ENCODE results near the gene PDE3A.

The PDE3A gene

DNA sequence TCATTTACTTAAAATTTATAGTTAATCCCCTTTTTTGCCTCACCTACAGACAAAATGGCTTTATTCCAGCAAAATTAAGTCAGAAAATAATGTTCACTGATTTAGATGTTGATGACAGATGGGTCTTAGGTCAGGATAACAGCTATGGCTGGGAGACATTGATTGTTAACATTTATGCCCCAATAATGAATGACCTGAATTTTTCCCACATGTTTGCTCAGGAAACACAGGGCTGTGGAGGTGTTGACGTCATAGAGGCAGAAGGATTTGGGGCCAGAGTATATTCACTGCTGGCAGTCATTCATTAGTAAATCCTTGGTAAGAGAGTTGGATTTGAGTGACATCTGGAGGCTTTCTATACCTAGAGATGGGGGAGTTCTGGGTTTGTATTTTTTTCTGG, 121.3 kb downstream of the PDE3A start:
- Histone ChIP-seq H3K79me2 (ENCODE audit: low read length) (no peaks in the 10 kb centered on the region), H3K4me1 (ENCODE audit: low read length) (no peaks in the 10 kb centered on the region), H3K4me3 (ENCODE audit: low read length) (no peak overlapping the region), H3K9me2 (replicated peaks; ENCODE audit: insufficient read depth, low read length) (no peaks in the 10 kb centered on the region), H3K27me3 (replicated peaks; ENCODE audit: insufficient read depth, low read length) (no peaks in the 10 kb centered on the region), H3F3A (ENCODE audit: insufficient read depth, low read length) (no peaks in the 10 kb centered on the region), H3K9me3 (replicated peaks; ENCODE audit: insufficient read depth, low read length) (no peaks in the 10 kb centered on the region), H3K4me2 (ENCODE audit: low read depth, low read length) (no peak overlapping the region), H3K9ac (ENCODE audit: low read length) (no peak overlapping the region), H3K27ac (ENCODE audit: low read length) (no peak overlapping the region), H2AFZ (ENCODE audit: low read length) (no peak overlapping the region), H4K20me1 (ENCODE audit: insufficient read depth, low read length) (no peaks in the 10 kb centered on the region), H3K36me3 (replicated peaks; ENCODE audit: insufficient read depth, low read length) (no peaks in the 10 kb centered on the region)
- no peak for DNase-seq
- TF ChIP-seq EZH2 (optimal IDR thresholded peaks at IDR 0.05; ENCODE audit: low read depth, low read length) (no peak), EZH2phosphoT487 (IDR thresholded peaks at IDR 0.05; ENCODE audit: low read length) (no peak)
- TF ChIP-seq, protein P1, sequence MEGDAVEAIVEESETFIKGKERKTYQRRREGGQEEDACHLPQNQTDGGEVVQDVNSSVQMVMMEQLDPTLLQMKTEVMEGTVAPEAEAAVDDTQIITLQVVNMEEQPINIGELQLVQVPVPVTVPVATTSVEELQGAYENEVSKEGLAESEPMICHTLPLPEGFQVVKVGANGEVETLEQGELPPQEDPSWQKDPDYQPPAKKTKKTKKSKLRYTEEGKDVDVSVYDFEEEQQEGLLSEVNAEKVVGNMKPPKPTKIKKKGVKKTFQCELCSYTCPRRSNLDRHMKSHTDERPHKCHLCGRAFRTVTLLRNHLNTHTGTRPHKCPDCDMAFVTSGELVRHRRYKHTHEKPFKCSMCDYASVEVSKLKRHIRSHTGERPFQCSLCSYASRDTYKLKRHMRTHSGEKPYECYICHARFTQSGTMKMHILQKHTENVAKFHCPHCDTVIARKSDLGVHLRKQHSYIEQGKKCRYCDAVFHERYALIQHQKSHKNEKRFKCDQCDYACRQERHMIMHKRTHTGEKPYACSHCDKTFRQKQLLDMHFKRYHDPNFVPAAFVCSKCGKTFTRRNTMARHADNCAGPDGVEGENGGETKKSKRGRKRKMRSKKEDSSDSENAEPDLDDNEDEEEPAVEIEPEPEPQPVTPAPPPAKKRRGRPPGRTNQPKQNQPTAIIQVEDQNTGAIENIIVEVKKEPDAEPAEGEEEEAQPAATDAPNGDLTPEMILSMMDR (IDR thresholded peaks at IDR 0.05; ENCODE audit: low read length) = no peak

GRCh38 chr12:20490213-20490612, 121.9 kb downstream of the PDE3A start:
- no peaks in the 10 kb centered on the region for H3K79me2 ChIP-seq (ENCODE audit: low read length)
- H3K27ac ChIP-seq (ENCODE audit: low read length) = no peak overlapping the region
- no peaks in the 10 kb centered on the region for H3K27me3 ChIP-seq (replicated peaks; ENCODE audit: insufficient read depth, low read length)
- no peaks in the 10 kb centered on the region for H3K36me3 ChIP-seq (replicated peaks; ENCODE audit: insufficient read depth, low read length)
- no peak for DNase-seq
- no peaks in the 10 kb centered on the region for H3K9me2 ChIP-seq (replicated peaks; ENCODE audit: insufficient read depth, low read length)
- no peaks in the 10 kb centered on the region for H4K20me1 ChIP-seq (ENCODE audit: insufficient read depth, low read length)
- H3K4me3 ChIP-seq (ENCODE audit: low read length) = no peak overlapping the region
- H3F3A ChIP-seq (ENCODE audit: insufficient read depth, low read length) = no peaks in the 10 kb centered on the region
- no peak overlapping the region for H3K9ac ChIP-seq (ENCODE audit: low read length)
- H2AFZ ChIP-seq (ENCODE audit: low read length) = no peak overlapping the region
- TF ChIP-seq EZH2phosphoT487 (IDR thresholded peaks at IDR 0.05; ENCODE audit: low read length) (no peak), EZH2 (optimal IDR thresholded peaks at IDR 0.05; ENCODE audit: low read depth, low read length) (no peak)
- TF ChIP-seq, protein P1 (IDR thresholded peaks at IDR 0.05; ENCODE audit: low read length) = no peak
- H3K4me2 ChIP-seq (ENCODE audit: low read depth, low read length) = no peak overlapping the region
- no peaks in the 10 kb centered on the region for H3K4me1 ChIP-seq (ENCODE audit: low read length)
- no peaks in the 10 kb centered on the region for H3K9me3 ChIP-seq (replicated peaks; ENCODE audit: insufficient read depth, low read length)

DNA sequence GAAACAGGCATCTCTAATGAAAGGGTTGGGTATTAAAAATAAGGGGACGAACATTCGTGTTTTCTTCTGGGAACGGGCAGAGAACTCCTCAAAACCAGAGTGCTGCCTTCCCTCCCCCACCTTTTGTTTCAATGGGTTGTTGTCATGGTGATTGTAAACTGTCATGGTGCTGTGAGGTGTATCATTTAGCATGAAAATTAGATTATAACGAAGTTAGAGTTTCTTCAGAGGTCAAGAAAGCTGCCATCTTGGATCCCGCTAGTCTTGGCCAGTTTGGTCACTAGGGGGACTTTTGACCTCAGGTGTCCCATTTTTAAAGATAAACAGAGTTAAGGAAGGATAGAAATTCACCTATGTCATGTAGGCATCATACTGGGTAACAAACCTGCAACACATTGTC, 123.0 kb downstream of the PDE3A start:
- no peaks in the 10 kb centered on the region for H3K79me2 ChIP-seq (ENCODE audit: low read length)
- H4K20me1 ChIP-seq (ENCODE audit: insufficient read depth, low read length) = no peaks in the 10 kb centered on the region
- no peaks in the 10 kb centered on the region for H3F3A ChIP-seq (ENCODE audit: insufficient read depth, low read length)
- no peak for DNase-seq
- no peaks in the 10 kb centered on the region for H3K9me2 ChIP-seq (replicated peaks; ENCODE audit: insufficient read depth, low read length)
- no peaks in the 10 kb centered on the region for H3K9me3 ChIP-seq (replicated peaks; ENCODE audit: insufficient read depth, low read length)
- no peaks in the 10 kb centered on the region for H3K36me3 ChIP-seq (replicated peaks; ENCODE audit: insufficient read depth, low read length)
- H3K9ac ChIP-seq (ENCODE audit: low read length) = no peak overlapping the region
- no peak overlapping the region for H3K4me2 ChIP-seq (ENCODE audit: low read depth, low read length)
- H3K27ac ChIP-seq (ENCODE audit: low read length) = no peak overlapping the region
- no peak overlapping the region for H2AFZ ChIP-seq (ENCODE audit: low read length)
- no peaks in the 10 kb centered on the region for H3K4me1 ChIP-seq (ENCODE audit: low read length)
- TF ChIP-seq EZH2phosphoT487 (IDR thresholded peaks at IDR 0.05; ENCODE audit: low read length) (no peak), EZH2 (optimal IDR thresholded peaks at IDR 0.05; ENCODE audit: low read depth, low read length) (no peak)
- TF ChIP-seq, protein P1 (IDR thresholded peaks at IDR 0.05; ENCODE audit: low read length) = no peak
- H3K4me3 ChIP-seq (ENCODE audit: low read length) = no peak overlapping the region
- no peaks in the 10 kb centered on the region for H3K27me3 ChIP-seq (replicated peaks; ENCODE audit: insufficient read depth, low read length)
